Measurements from ENCODE around the gene SLC25A4.

Gene SLC25A4

DNA sequence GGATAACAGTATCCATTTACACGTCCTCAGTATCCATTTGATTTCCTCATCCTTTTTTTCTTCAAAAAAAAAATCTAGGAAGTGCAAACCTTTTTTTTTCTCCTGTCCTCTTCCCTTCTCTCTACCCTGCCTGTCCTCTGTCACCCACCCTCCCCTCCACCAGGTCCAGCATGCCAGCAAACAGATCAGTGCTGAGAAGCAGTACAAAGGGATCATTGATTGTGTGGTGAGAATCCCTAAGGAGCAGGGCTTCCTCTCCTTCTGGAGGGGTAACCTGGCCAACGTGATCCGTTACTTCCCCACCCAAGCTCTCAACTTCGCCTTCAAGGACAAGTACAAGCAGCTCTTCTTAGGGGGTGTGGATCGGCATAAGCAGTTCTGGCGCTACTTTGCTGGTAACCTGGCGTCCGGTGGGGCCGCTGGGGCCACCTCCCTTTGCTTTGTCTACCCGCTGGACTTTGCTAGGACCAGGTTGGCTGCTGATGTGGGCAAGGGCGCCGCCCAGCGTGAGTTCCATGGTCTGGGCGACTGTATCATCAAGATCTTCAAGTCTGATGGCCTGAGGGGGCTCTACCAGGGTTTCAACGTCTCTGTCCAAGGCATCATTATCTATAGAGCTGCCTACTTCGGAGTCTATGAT, 1.7 kb downstream of the SLC25A4 start:
- TF ChIP-seq, protein P1, sequence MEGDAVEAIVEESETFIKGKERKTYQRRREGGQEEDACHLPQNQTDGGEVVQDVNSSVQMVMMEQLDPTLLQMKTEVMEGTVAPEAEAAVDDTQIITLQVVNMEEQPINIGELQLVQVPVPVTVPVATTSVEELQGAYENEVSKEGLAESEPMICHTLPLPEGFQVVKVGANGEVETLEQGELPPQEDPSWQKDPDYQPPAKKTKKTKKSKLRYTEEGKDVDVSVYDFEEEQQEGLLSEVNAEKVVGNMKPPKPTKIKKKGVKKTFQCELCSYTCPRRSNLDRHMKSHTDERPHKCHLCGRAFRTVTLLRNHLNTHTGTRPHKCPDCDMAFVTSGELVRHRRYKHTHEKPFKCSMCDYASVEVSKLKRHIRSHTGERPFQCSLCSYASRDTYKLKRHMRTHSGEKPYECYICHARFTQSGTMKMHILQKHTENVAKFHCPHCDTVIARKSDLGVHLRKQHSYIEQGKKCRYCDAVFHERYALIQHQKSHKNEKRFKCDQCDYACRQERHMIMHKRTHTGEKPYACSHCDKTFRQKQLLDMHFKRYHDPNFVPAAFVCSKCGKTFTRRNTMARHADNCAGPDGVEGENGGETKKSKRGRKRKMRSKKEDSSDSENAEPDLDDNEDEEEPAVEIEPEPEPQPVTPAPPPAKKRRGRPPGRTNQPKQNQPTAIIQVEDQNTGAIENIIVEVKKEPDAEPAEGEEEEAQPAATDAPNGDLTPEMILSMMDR (IDR thresholded peaks at IDR 0.05; ENCODE audit: low read depth, low read length, missing control alignments) = no peak
- no peak for DNase-seq (ENCODE audit: low read depth)
- no peak overlapping the region; the same call in 1 of the 2 replicates for H3K4me3 ChIP-seq (ENCODE audit: low read depth, low read length)

DNA sequence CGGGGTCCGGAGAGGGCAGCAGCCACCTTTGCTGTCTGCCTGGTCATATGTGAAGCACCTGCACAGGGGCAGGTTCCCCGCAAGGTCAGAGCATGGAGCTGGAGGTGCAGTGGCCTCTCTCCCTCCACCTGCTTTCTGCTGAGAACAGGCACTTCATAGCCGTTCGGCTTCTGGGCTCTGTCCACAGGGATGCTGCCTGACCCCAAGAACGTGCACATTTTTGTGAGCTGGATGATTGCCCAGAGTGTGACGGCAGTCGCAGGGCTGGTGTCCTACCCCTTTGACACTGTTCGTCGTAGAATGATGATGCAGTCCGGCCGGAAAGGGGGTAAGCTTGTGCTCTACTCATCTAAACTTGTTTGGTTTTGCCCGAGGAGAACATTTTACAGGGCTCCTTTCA, 2.5 kb downstream of the SLC25A4 start:
- no peak overlapping the region for H3K4me3 ChIP-seq (ENCODE audit: low read depth, low read length)
- TF ChIP-seq, protein P1 (IDR thresholded peaks at IDR 0.05; ENCODE audit: low read depth, low read length, missing control alignments) = no peak
- DNase-seq (ENCODE audit: low read depth) = no peak

DNA sequence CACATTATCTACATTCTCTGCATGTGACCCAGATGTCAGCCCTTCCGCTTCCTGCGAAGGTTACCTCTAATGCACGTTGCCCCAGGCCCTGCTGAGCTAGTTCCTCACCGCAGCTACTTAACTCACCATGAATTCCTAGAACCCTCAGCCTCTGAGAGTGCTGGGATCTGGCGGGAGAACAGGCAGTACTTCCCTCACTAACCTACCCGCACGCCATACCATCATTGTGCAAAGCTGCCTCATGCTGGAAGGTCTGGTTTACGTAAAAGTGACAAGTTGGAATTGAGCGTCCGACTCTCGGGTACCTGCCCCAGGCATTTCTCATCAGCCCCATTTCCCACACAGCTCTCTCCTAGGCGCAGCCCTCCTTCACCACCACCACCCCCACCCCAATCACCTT, 6.3 kb downstream of the SLC25A4 start:
- H3K4me3 ChIP-seq (ENCODE audit: low read depth, low read length) = no peak overlapping the region
- DNase-seq (ENCODE audit: low read depth) = no peak
- TF ChIP-seq, protein P1 (IDR thresholded peaks at IDR 0.05; ENCODE audit: low read depth, low read length, missing control alignments) = no peak

DNA sequence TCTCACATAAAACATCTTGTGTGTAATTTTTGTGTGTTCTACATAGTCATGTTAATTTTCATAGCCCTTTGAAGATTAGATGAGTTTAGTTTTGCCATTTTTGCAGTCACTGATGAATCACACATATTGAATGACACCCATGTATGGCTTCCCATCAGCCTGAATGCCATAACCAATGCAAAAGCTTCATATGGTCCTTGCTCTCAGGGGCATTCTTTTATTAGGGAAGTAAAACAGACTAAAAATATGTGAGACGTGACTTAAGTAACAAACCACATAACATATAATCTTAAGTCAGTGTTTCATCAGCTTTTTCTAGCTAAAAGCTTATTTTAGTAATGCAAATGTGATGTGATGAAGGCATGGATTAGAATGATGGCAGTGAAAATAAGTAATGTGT, 8.2 kb downstream of the SLC25A4 start:
- DNase-seq (ENCODE audit: low read depth) = no peak
- TF ChIP-seq, protein P1 (IDR thresholded peaks at IDR 0.05; ENCODE audit: low read depth, low read length, missing control alignments) = no peak
- no peak overlapping the region for H3K4me3 ChIP-seq (ENCODE audit: low read depth, low read length)

DNA sequence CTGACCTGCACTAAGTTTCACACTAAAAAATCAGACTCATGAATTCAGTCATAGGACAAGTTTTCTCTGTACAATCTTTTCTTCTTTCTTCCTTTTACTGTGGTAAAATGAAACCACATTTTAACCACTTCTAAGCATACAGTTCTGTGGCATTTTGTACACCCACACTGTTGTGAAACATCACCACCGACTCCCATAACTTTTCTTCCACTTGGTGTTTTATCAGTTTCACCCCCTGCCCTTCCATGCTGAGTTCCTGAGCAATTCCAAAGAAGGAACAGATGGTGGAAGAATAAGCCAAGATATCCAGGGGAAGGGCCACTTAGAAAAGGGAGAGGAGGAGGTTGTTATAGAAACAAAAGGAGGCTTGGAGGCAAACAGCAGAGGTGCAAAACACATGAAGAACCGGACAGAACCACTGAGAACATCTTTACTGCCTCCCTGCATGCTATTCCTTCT, 22.6 kb downstream of the SLC25A4 start:
- DNase-seq (ENCODE audit: low read depth) = no peak
- H3K4me3 ChIP-seq (ENCODE audit: low read depth, low read length) = no peak overlapping the region
- TF ChIP-seq, protein P1 (IDR thresholded peaks at IDR 0.05; ENCODE audit: low read depth, low read length, missing control alignments) = no peak

DNA sequence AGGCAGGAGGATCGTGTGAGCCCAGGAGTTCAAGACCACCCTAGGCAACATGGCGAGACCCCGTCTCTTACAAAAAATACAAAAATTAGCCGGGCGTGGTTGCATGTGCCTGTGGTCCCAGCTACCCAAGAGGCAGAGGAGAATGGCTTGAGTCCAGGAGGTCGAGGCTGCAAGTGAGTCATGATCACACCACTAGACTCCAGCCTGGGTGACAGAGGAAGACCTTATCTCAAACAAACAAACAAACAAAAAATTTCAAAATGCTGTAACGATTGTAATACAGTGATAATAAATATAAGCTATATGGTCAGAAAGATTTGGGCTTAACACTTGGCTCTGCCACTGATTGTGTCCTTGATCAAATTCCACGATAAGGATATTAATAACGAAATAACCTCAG, 24.2 kb downstream of the SLC25A4 start:
- DNase-seq (ENCODE audit: low read depth) = no peak
- no peak overlapping the region for H3K4me3 ChIP-seq (ENCODE audit: low read depth, low read length)
- TF ChIP-seq, protein P1 (IDR thresholded peaks at IDR 0.05; ENCODE audit: low read depth, low read length, missing control alignments) = no peak
